Fibroblast of mammary gland (primary cell): ENCODE results near the gene HS6ST3.

Experiments used
- DNase-seq: peaks from one replicate; pipeline ENCODE4 v3.0.0-alpha.2; 2010; ENCODE audit warnings: low read depth
- H3K4me3 ChIP-seq: 2 replicates; pipeline ENCODE4 v1.5.1; 2011; ENCODE audit warnings: low read depth, mild to moderate bottlenecking, low read length, moderate library complexity; ENCODE audit not compliant: control insufficient read depth
- TF ChIP-seq, protein P1 (sequence below): conservative IDR thresholded peaks from 2 replicates; pipeline ENCODE4 v1.5.1; 2011; ENCODE audit warnings: low read depth, low read length, inconsistent platforms; ENCODE audit not compliant: control insufficient read depth, insufficient read depth

HS6ST3 gene

DNA sequence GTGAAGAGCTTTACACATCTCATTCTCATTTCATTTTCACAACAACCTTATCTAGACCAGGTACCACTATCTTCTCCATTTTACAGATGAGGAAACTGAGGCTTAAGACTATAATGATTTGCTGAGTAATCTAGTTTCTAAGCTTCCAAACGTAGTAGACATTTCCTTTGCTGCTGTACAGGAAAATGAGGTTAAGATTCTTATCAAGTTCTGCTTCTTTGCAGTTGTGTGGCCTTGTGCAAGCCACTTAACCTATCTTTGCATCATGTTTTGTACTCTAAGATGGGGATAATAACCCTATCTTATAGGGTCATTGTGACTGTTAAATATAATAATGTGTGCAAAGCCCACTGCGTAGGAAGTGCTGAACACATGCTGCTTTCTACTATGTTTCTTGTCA, 307.9 kb downstream of the HS6ST3 start:
- TF ChIP-seq, protein P1, sequence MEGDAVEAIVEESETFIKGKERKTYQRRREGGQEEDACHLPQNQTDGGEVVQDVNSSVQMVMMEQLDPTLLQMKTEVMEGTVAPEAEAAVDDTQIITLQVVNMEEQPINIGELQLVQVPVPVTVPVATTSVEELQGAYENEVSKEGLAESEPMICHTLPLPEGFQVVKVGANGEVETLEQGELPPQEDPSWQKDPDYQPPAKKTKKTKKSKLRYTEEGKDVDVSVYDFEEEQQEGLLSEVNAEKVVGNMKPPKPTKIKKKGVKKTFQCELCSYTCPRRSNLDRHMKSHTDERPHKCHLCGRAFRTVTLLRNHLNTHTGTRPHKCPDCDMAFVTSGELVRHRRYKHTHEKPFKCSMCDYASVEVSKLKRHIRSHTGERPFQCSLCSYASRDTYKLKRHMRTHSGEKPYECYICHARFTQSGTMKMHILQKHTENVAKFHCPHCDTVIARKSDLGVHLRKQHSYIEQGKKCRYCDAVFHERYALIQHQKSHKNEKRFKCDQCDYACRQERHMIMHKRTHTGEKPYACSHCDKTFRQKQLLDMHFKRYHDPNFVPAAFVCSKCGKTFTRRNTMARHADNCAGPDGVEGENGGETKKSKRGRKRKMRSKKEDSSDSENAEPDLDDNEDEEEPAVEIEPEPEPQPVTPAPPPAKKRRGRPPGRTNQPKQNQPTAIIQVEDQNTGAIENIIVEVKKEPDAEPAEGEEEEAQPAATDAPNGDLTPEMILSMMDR, result no peak
- no peak overlapping the region for H3K4me3 ChIP-seq
- no peak for DNase-seq

DNA sequence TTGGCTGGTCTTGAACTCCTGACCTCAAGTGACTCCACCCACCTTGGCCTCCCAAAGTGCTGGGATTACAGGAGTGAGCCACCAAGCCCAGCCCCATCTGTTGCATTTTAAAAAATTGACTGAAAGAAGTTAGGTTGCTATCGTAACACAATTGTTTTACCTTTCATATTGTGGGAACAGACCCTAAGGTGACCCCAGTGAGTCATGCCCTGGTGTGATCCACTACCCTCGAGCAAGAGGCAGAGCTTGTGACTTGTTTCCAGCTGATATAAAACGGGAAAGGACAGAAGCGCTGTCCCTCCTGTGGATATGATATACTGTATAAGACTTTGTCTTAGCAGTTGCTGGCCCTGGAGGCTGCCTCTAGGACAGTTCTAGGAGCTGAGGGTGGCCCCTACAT, 308.6 kb downstream of the HS6ST3 start:
- H3K4me3 ChIP-seq, result no peak overlapping the region
- DNase-seq, result no peak
- TF ChIP-seq, protein P1, result no peak

DNA sequence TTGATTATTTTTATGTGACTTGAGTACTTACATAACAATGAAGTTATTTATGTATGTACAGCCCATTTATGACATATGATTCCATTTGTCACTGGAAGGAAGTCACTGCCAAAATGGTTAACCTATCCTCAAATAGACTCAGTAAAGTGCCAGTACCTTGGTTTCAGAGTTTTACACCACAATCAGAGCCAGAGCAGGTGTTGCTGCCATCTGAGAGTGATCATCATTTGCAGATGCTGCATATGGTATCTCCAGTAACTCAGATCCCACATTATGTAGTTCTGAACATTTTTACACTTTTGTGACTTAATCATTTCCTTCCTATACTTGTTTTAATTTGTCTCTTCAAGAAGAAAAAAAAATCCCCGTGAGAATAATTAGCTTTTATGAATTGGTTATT, 313.3 kb downstream of the HS6ST3 start:
- DNase-seq, result no peak
- TF ChIP-seq, protein P1, result no peak
- H3K4me3 ChIP-seq, result no peak overlapping the region

DNA sequence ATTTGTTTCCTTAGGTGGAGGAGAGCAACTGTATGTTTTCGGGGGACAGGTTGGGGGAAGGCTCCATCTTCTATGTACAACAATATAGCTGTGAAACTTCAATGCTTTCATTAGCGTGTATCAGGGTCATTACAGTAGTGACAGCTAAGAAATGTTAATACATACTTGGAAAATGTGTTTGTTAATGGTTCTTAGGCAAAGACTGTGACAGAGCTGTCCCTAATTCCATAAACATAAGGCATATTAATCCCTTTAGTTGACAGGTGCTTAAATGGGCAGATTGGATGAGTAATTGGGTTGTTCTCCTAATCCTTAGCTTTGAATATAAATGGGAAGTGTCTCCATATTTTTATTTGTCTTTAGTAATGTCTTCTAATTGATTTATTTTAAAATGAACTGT, 313.7 kb downstream of the HS6ST3 start:
- TF ChIP-seq, protein P1, result no peak

DNA sequence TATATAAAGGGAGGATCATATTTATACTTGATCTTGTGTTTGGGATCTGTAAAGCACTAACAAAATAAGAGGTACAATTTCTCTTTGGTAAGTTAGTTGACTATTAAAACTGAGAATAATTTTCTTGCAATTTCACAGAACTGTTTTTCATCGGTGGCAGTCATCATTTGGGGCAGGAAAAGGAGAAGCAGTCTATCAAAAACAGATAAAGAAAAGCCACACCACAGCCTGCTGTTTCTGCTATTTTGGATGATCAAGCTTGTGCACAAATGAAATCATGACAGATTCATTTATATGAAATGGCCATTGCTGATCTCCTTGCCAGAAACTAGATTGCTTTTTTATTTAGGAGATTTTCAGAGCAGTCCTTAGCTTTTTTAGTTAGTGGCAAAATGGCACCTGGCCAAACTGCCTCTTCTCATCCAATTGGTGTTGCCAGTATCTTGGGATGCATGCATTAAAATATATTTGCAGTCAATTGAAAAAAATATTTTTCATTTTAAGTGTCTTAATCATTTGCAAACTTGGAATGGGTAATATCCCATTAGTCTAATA, 326.0 kb downstream of the HS6ST3 start:
- no peak overlapping the region for H3K4me3 ChIP-seq
- TF ChIP-seq, protein P1, result no peak
- no peak for DNase-seq

More for the DNA sequence above, 313.7 kb downstream of the HS6ST3 start:
- no peak for DNase-seq
- H3K4me3 ChIP-seq, result no peak overlapping the region

DNA sequence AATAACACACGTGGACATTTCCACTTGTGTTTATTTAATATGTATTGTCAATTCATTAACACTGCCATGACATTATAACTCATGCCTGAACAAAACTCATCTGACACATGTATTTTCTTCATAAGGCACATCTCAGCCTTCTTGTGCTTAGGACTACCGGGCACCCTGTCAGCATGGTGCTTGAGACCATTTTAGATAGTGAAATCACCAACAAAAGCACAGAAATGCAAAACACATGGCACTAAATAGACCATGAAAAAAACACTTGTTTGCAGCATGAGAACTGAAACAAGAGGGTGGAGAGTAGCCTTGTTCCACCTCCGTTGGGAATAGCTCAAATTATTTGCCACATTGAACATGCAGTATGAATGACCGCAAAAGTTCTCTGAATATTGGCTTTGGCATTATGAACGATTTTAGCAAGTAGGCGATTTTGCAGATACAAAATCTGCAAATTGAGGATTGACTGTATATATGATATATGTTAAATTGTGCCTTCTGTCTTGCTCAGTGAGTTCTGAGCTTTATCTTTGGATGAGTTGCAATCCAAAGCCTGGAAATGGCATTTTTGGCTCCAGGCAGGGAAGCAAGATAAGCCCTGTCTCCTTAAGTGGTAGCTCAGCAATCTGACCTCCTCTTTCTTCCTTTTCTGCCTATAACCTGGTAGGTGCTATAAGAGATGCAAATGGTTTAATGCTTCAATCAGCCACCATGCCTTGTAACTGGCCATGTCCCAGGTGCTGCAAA, 328.2 kb downstream of the HS6ST3 start:
- TF ChIP-seq, protein P1, result no peak
- no peak for DNase-seq
- H3K4me3 ChIP-seq, result no peak overlapping the region
